ENCODE data around the gene DOK7.

Gene DOK7

GRCh38 chr4:3463556-3464348 lies 646 bp downstream of the DOK7 start:
- Histone ChIP-seq H3K9ac (ENCODE audit: low read length) (no peak overlapping the region), H3K9me2 (replicated peaks; ENCODE audit: insufficient read depth, low read length) (no peaks in the 10 kb centered on the region), H3K27me3 (replicated peaks; ENCODE audit: insufficient read depth, low read length) (peaks cover 73% of the 10 kb centered on the region), H3K4me2 (ENCODE audit: low read depth, low read length) (no peak overlapping the region), H3K4me3 (ENCODE audit: low read length) (no peak overlapping the region), H3K9me3 (replicated peaks; ENCODE audit: insufficient read depth, low read length) (no peaks in the 10 kb centered on the region), H4K20me1 (ENCODE audit: insufficient read depth, low read length) (no peaks in the 10 kb centered on the region), H3F3A (ENCODE audit: insufficient read depth, low read length) (no peaks in the 10 kb centered on the region), H3K4me1 (ENCODE audit: low read length) (no peaks in the 10 kb centered on the region), H2AFZ (ENCODE audit: low read length) (no peak overlapping the region), H3K27ac (ENCODE audit: low read length) (no peak overlapping the region), H3K36me3 (replicated peaks; ENCODE audit: insufficient read depth, low read length) (no peaks in the 10 kb centered on the region), H3K79me2 (ENCODE audit: low read length) (no peaks in the 10 kb centered on the region)
- no peak for DNase-seq
- no peak for TF ChIP-seq EZH2 (optimal IDR thresholded peaks at IDR 0.05; ENCODE audit: low read depth, low read length)
- TF ChIP-seq EZH2phosphoT487 (IDR thresholded peaks at IDR 0.05; ENCODE audit: low read length): no peak
- no peak for TF ChIP-seq CTCF (IDR thresholded peaks at IDR 0.05; ENCODE audit: low read length)

GRCh38 chr4:3464349-3464905 lies 1.3 kb downstream of the DOK7 start:
- H2AFZ ChIP-seq (ENCODE audit: low read length): no peak overlapping the region
- no peaks in the 10 kb centered on the region for H3K79me2 ChIP-seq (ENCODE audit: low read length)
- no peaks in the 10 kb centered on the region for H3K36me3 ChIP-seq (replicated peaks; ENCODE audit: insufficient read depth, low read length)
- H4K20me1 ChIP-seq (ENCODE audit: insufficient read depth, low read length): no peaks in the 10 kb centered on the region
- H3F3A ChIP-seq (ENCODE audit: insufficient read depth, low read length): no peaks in the 10 kb centered on the region
- H3K4me2 ChIP-seq (ENCODE audit: low read depth, low read length): no peak overlapping the region
- no peaks in the 10 kb centered on the region for H3K9me3 ChIP-seq (replicated peaks; ENCODE audit: insufficient read depth, low read length)
- no peaks in the 10 kb centered on the region for H3K4me1 ChIP-seq (ENCODE audit: low read length)
- no peak overlapping the region for H3K27ac ChIP-seq (ENCODE audit: low read length)
- no peak overlapping the region for H3K9ac ChIP-seq (ENCODE audit: low read length)
- TF ChIP-seq EZH2 (optimal IDR thresholded peaks at IDR 0.05; ENCODE audit: low read depth, low read length) (no peak), EZH2phosphoT487 (IDR thresholded peaks at IDR 0.05; ENCODE audit: low read length) (no peak)
- no peak for DNase-seq
- no peaks in the 10 kb centered on the region for H3K9me2 ChIP-seq (replicated peaks; ENCODE audit: insufficient read depth, low read length)
- H3K27me3 ChIP-seq (replicated peaks; ENCODE audit: insufficient read depth, low read length): peaks cover 69% of the 10 kb centered on the region
- no peak overlapping the region for H3K4me3 ChIP-seq (ENCODE audit: low read length)

GRCh38 chr4:3464911-3465697 lies 2.0 kb downstream of the DOK7 start:
- Histone ChIP-seq H3K4me2 (ENCODE audit: low read depth, low read length) (no peak overlapping the region), H3K36me3 (replicated peaks; ENCODE audit: insufficient read depth, low read length) (no peaks in the 10 kb centered on the region), H3K9ac (ENCODE audit: low read length) (no peak overlapping the region), H4K20me1 (ENCODE audit: insufficient read depth, low read length) (no peaks in the 10 kb centered on the region), H2AFZ (ENCODE audit: low read length) (no peak overlapping the region), H3K4me3 (ENCODE audit: low read length) (no peak overlapping the region), H3K27ac (ENCODE audit: low read length) (no peak overlapping the region), H3K9me3 (replicated peaks; ENCODE audit: insufficient read depth, low read length) (no peaks in the 10 kb centered on the region), H3K27me3 (replicated peaks; ENCODE audit: insufficient read depth, low read length) (peaks cover 71% of the 10 kb centered on the region), H3F3A (ENCODE audit: insufficient read depth, low read length) (no peaks in the 10 kb centered on the region), H3K79me2 (ENCODE audit: low read length) (no peaks in the 10 kb centered on the region), H3K9me2 (replicated peaks; ENCODE audit: insufficient read depth, low read length) (no peaks in the 10 kb centered on the region), H3K4me1 (ENCODE audit: low read length) (no peaks in the 10 kb centered on the region)
- DNase-seq: no peak
- TF ChIP-seq CTCF (IDR thresholded peaks at IDR 0.05; ENCODE audit: low read length) (no peak), EZH2 (optimal IDR thresholded peaks at IDR 0.05; ENCODE audit: low read depth, low read length) (no peak), EZH2phosphoT487 (IDR thresholded peaks at IDR 0.05; ENCODE audit: low read length) (no peak)

Measured in MM.1S (cell line).